GM19025 (cell line): ENCODE measurements around the gene PYGL.
A peak's percentile ranks its signal among the peaks of the same experiment; 100 is the strongest.
"Not testable (repeated sequence)": the region's sequence is repeated elsewhere in the genome, so short reads cannot be mapped to it uniquely, and the experiment has no call there.

ENCODE experiments used
- ATAC-seq: cut with Tn5 transposase; IDR thresholded peaks from one replicate; pipeline ENCODE4 v1.9.1; 2021; ENCODE audit warnings: mild to moderate bottlenecking, low read depth, moderate library complexity; ENCODE audit not compliant: unreplicated experiment

PYGL gene

GRCh38 chr14:50943943-50944646, at the start of gene PYGL:
PYGL (minus strand) TSS chr14:50944483; CDS start chr14:50944403, 80 bp downstream.
- no peak for ATAC-seq

DNA sequence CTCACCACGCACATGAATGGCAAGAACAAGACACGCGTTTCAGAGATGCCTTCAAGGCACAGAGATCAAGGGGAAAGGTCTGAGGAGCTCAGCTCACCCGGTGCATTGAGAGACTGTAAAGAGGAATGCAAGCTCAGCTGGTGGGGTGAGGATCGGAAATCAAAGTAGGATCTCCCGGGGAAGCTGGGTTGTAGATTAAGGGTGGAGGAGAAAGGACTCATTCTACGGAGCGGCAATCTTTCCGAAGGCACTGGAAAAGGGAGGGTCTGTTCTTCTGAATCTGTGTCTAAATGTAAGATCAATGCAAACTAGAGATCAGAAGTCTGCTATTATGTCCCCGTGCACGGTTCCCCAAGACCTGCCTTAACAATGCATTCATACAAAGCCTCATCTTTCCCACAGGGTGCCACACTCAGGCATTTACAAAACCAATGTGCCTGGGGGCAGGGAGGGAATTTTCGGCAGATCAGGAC, 41.6 kb upstream of the PYGL start:
- ATAC-seq, result no peak

DNA sequence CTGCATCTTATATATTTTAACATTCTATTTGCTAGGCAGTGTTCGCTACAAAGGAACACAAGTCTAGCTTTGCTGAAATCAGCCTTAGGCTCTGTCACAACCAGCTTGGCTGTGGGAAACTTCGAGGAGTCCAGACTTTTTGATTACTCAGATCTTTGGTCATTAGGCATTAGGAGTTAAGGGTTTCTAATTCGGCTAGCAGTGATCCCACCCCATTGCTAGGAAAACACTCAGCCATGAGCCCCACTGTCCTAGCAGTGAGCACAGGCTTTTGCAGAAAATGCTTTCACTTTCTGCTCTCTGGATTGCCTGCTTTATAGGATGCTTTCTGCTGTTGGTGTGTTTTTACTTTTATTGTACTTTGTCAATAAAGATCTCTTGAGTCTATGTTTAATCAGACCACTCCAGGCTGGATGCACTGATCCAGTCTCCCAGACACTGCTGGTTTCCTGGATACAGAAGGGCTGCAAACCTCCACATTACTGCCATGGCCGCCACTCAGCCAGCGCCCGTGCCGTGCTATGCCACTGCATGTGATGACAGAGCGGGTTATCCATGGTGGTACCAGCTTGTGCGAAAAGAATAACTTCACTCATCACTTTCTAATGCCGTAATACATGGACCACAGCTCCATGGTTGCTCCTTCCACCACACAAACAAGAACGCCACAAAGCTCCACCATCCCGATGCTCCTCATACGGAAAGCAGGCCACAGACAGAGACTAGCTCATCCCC, 41.0 kb upstream of the PYGL start:
- ATAC-seq, result no peak

- ATAC-seq, result no peak
Measured at GRCh38 chr14:50984036-50984710, 39.9 kb upstream of the PYGL start.

- ATAC-seq, result no peak
Measured at GRCh38 chr14:50979941-50980850, 35.9 kb upstream of the PYGL start.

DNA sequence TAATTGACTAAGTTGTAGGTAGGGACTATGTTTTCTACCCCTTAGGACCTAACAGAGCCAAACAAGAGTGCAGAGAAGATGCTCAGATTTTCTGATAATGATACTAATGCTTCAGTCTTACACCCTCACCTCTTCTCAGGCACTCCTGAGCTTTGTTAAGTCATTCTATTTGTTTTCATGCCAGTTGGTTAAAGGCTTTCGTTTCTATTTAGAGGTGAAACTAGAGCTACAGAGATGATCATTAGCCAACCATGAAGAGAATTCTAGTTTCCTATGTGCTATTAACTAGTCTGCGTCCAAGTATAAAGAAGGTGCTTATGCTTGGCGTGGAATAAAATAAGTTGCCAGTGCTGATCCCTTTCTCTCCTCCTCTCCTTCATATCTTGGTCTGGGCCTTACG, 34.6 kb upstream of the PYGL start:
- ATAC-seq, result peak; percentile 73

DNA sequence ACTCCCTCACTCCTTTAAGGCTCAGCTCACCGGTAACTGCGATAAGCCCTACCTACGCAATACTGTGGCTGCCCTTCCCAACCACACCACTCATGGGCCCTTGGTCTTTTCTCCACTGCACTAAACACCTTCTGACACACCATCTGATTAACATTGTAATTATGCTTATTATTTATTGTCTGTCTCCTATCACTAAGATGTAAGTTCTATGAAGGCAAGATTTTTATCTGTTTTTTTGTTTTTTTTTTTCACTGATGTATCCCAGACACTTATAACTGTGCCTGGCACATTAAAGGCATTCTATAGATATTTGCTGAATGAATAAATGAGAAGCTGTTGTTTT, 34.2 kb upstream of the PYGL start:
- peak; percentile 4 for ATAC-seq

GRCh38 chr14:50977863-50978528, 33.7 kb upstream of the PYGL start:
- peak; percentile 66 for ATAC-seq

DNA sequence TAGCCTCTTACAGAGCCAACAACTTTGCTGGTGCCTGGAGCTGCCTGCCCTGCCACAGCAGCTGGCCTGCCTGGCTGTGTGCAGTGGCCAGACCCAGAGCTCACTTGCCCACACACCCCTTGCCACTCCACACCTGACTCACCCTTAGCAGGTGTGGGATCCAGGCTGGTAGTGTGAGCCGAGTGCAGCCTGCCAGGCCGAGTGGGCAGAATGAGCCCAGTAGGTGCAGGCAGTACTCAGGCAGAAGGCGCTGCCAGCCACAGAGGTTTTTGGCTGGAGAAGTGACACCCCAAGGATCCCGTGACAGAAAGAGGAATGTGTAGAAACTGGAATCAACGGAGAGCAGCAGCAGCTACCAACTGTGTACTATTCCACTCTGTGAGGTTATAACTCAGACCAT, 29.8 kb upstream of the PYGL start:
- no peak for ATAC-seq

DNA sequence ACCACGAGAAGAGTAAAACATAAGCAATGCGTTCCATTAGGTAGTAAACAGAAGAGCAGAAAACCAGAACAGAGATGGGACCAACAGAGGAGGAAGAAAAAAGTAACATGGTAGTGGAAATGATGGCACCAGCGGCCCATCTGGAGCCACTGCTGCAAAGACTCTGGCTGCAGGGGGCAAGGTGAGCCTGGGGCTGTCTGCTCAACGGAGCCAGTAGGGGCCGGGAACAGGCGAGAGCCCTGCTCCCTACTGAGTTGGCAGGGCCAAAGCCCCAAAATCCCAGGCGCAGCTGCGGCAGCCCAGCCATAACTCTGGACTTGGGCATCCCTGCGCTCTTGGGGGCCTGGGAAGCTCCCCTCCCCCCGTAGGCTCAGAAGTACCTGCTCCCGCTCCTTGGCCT, 28.5 kb upstream of the PYGL start:
- ATAC-seq, result no peak

- ATAC-seq, result no peak
Measured at GRCh38 chr14:50970886-50971781, 26.9 kb upstream of the PYGL start.

DNA sequence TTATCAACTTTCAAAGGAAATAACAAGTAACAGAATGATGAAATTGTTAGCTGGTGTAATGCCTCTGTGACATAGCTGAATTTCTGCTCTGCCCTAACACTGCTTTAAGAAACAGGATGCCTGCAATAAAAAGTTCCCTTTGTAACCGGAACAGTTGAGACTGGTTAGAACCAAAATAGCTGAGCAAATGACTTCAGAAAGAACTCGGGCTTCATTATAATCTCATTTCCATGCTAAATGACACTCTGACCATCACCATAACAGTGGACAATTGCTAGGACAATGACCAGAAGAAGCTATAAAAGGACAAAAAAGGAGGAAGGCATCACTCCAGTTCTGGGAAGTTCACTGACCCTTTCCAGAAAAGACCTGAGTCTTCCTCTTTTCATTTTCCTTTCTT, 23.5 kb upstream of the PYGL start:
- ATAC-seq, result no peak

DNA sequence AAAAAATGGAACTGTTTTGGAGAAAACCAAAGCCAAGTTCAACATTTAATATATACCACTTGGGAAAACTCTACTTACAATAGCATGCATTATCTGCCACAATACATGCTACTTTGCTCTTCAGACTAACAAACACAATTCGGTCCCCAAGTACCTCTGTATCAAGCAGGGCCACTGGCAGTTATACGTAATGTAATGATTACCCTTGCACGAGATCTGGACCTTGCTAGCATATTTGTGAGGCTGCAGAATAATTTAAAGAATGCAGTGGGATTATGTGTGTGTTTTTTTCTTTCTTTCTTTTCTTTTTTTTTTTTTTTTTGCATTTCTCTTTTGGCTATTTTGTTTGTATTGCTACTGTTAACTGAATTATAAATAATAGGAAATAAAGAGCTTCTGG, 22.8 kb upstream of the PYGL start:
- no peak for ATAC-seq

GRCh38 chr14:50964683-50965390, 20.6 kb upstream of the PYGL start:
- no peak for ATAC-seq

GRCh38 chr14:50963919-50964318, 19.6 kb upstream of the PYGL start:
- ATAC-seq, result no peak

- no peak for ATAC-seq
Measured at GRCh38 chr14:50961605-50962221, 17.4 kb upstream of the PYGL start.

- ATAC-seq, result no peak
Measured at GRCh38 chr14:50957296-50957695, 13.0 kb upstream of the PYGL start.

DNA sequence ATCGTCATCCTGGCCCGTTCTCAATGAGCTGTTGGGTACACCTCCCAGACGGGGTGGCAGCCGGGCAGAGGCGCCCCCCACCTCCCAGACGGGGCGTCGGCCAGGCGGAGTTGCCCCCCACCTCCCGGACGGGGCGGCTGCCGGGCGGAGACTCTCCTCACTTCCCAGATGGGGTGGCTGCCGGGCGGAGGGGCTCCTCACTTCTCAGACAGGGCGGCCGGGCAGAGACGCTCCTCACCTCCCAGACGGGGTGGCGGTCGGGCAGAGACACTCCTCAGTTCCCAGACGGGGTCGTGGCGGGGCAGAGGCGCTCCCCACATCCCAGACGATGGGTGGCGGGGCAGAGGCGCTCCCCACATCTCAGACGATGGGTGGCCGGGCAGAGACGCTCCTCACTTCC, 12.1 kb upstream of the PYGL start:
- ATAC-seq, result not testable (repeated sequence)
